ENCODE data around the gene PARS2. TPM values are rescaled to one million over a fixed set of nuclear protein-coding genes. Genes with fewer than 3 reads are reported as not detected.

Gene PARS2
- total RNA-seq, 1 experiment from 2014 or later, result 10.2 TPM

DNA sequence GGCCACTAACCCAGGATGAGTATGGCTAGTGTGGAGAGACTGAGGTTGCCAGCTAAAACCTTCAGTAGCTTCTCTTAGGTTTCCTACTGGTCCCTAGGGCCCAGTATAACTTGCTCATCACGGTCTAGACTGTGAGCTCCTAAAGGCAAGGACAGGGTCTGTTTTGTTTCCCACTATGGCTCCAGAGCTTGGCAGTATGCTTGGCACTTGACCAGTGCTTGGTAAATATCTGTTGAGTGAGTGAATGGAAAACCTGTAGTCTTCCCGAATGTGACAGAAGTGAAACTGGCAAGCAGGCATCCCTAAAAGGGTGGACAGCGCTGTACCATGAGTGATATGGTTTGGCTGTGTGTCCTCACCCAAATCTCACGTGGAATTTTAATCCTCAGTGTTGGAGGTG, 13.1 kb upstream of the PARS2 start:
- no peak overlapping the region for H3T11ph ChIP-seq (ENCODE audit: low read length)
- H2BK20ac ChIP-seq (ENCODE audit: low read depth, low read length, poor library complexity, severe bottlenecking), result no peak overlapping the region
- no peak overlapping the region for H2BK120ac ChIP-seq (ENCODE audit: low read depth, low read length, poor library complexity, severe bottlenecking)
- no peak overlapping the region for H2AK5ac ChIP-seq (ENCODE audit: insufficient read length, low read length)
- no peak overlapping the region for H3K56ac ChIP-seq (ENCODE audit: insufficient read length, low read depth, low read length)
- H3K23me2 ChIP-seq (ENCODE audit: insufficient read length, low read depth, low read length, poor library complexity, severe bottlenecking), result no peaks in the 10 kb centered on the region
- H2BK15ac ChIP-seq (ENCODE audit: low read depth, low read length), result no peak overlapping the region
- H3K79me1 ChIP-seq (ENCODE audit: insufficient read depth, low read depth, low read length, poor library complexity, severe bottlenecking), result no peaks in the 10 kb centered on the region
- H3K18ac ChIP-seq (ENCODE audit: insufficient read length, low read depth, low read length), result no peak overlapping the region
- peaks cover 33% of the 10 kb centered on the region for H3K27me3 Mint-ChIP-seq (ENCODE audit: low read depth)
- no peak for DNase-seq
- H3K27ac ChIP-seq (ENCODE audit: insufficient read length, low read depth, low read length), result no peak overlapping the region
- H3K36me3 Mint-ChIP-seq (ENCODE audit: insufficient read depth in 1 of 3, low read depth in 3 of 3), result no peaks in the 10 kb centered on the region
- H3K4me1 ChIP-seq (ENCODE audit: insufficient read depth, low read length), result no peaks in the 10 kb centered on the region
- no CpG with 5 or more reads among the region's 4 CpGs for WGBS (ENCODE audit: extremely low coverage, insufficient read length, low lambda C conversion rate)
- peaks cover 7 to 19% of the 10 kb centered on the region in 2 experiments for H3K4me1 Mint-ChIP-seq
- H3K9me3 ChIP-seq (ENCODE audit: control insufficient read depth, low read depth, low read length), result no peaks in the 10 kb centered on the region
- H2BK5ac ChIP-seq (ENCODE audit: insufficient read length, low read length), result no peak overlapping the region
- H2AFZ ChIP-seq (ENCODE audit: low read length), result no peak overlapping the region
- TF ChIP-seq, protein P1, sequence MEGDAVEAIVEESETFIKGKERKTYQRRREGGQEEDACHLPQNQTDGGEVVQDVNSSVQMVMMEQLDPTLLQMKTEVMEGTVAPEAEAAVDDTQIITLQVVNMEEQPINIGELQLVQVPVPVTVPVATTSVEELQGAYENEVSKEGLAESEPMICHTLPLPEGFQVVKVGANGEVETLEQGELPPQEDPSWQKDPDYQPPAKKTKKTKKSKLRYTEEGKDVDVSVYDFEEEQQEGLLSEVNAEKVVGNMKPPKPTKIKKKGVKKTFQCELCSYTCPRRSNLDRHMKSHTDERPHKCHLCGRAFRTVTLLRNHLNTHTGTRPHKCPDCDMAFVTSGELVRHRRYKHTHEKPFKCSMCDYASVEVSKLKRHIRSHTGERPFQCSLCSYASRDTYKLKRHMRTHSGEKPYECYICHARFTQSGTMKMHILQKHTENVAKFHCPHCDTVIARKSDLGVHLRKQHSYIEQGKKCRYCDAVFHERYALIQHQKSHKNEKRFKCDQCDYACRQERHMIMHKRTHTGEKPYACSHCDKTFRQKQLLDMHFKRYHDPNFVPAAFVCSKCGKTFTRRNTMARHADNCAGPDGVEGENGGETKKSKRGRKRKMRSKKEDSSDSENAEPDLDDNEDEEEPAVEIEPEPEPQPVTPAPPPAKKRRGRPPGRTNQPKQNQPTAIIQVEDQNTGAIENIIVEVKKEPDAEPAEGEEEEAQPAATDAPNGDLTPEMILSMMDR (conservative IDR thresholded peaks at IDR 0.05), result no peak
- no peaks in the 10 kb centered on the region; a peak in 1 of 5 replicates for H3K9me3 Mint-ChIP-seq
- no peak overlapping the region for H3K23ac ChIP-seq (ENCODE audit: insufficient read length, low read depth, low read length)
- H3K27ac Mint-ChIP-seq, result no peak overlapping the region
- H3K14ac ChIP-seq (ENCODE audit: insufficient read depth, low read length), result no peak overlapping the region
- no peak overlapping the region for H3K4me2 ChIP-seq (ENCODE audit: insufficient read depth, insufficient read length, low read length)
- H3K4me3 Mint-ChIP-seq, result no peak overlapping the region
- H3K4ac ChIP-seq (ENCODE audit: low read depth, low read length), result no peak overlapping the region
- H4K91ac ChIP-seq (ENCODE audit: insufficient read length, low read depth, low read length), result no peak overlapping the region
- H4K8ac ChIP-seq (replicated peaks; ENCODE audit: insufficient read length, low read depth, low read length), result no peak overlapping the region
- H3K9ac ChIP-seq (ENCODE audit: extremely low read depth, insufficient read length, low read length), result no peak overlapping the region
- H2BK12ac ChIP-seq (ENCODE audit: insufficient read length, low read depth, low read length), result no peak overlapping the region
- peaks cover 3% of the 10 kb centered on the region; the same call in 1 of the 2 replicates for H3K27me3 ChIP-seq (ENCODE audit: insufficient read depth, low read length)
- H4K5ac ChIP-seq (ENCODE audit: insufficient read length, low read depth, low read length), result no peak overlapping the region
- no peaks in the 10 kb centered on the region for H3K79me2 ChIP-seq (ENCODE audit: insufficient read depth, low read length)
- no peaks in the 10 kb centered on the region for H4K20me1 ChIP-seq (ENCODE audit: control insufficient read depth, insufficient read depth, insufficient read length)
